ENCODE results near the gene SYT5. TPM values are rescaled to one million over a fixed set of nuclear protein-coding genes. Genes with fewer than 3 reads are reported as not detected.
A peak's percentile ranks its signal among the peaks of the same experiment; 100 is the strongest.

SYT5 gene
- total and polyA plus RNA-seq, 9 of the 15 experiments (the other 6 are each of a cell fraction or from before 2014, with no cell fraction given): 1.3 to 20.9 (median 8.8) TPM

- TF ChIP-seq ZKSCAN8 (CRISPR knock-in tag; IDR thresholded peaks at IDR 0.05) (no peak), ZNF518B (CRISPR knock-in tag; IDR thresholded peaks at IDR 0.05) (no peak), RUNX1 (IDR thresholded peaks at IDR 0.05; ENCODE audit: low read depth) (no peak), HDAC3 (IDR thresholded peaks at IDR 0.05; ENCODE audit: borderline replicate concordance, partially characterized antibody) (peak; percentile 68), RBM39 (optimal IDR thresholded peaks at IDR 0.05; ENCODE audit: low read depth, low read length) (no peak), U2AF2 (optimal IDR thresholded peaks at IDR 0.05; ENCODE audit: low read depth, low read length) (no peak), MCM3 (IDR thresholded peaks at IDR 0.05) (no peak), FOXM1 (IDR thresholded peaks at IDR 0.05; ENCODE audit: low read depth) (peak; percentile 56), FOXM1 (CRISPR knock-in tag; IDR thresholded peaks at IDR 0.05; ENCODE audit: low read depth) (no peak), POU5F1 (IDR thresholded peaks at IDR 0.05; ENCODE audit: borderline replicate concordance, low read depth, low read length, partially characterized antibody) (peak; percentile 34), KLF13 (tag; IDR thresholded peaks at IDR 0.05; ENCODE audit: borderline replicate concordance, low read depth) (no peak), RNF219 (CRISPR knock-in tag; IDR thresholded peaks at IDR 0.05) (no peak), THRB (CRISPR knock-in tag; conservative IDR thresholded peaks at IDR 0.05) (no peak), FOXO4 (CRISPR knock-in tag; IDR thresholded peaks at IDR 0.05) (no peak), ZNF707 (CRISPR knock-in tag; conservative IDR thresholded peaks at IDR 0.05) (no peak), MEIS2 (IDR thresholded peaks at IDR 0.05; ENCODE audit: partially characterized antibody) (no peak), ELF2 (CRISPR knock-in tag; IDR thresholded peaks at IDR 0.05) (no peak), HES1 (IDR thresholded peaks at IDR 0.05; ENCODE audit: low read depth) (no peak)
These were observed 21.0 kb downstream of the SYT5 start (continued) for GRCh38 chr19:55158848-55159749.
